G401 (cell line): ENCODE measurements around the gene TEX261. TPM values are rescaled to one million over a fixed set of nuclear protein-coding genes. Genes with fewer than 3 reads are reported as not detected.
A peak's percentile ranks its signal among the peaks of the same experiment; 100 is the strongest.

Experiments
- DNase-seq: peaks from one replicate; pipeline ENCODE4 v3.0.0-alpha.2; 2015; ENCODE audit warnings: low spot score
- in situ Hi-C: cut with HindIII; loops from 2 replicates; pipeline ENCODE4 v1.10.0; 2016; ENCODE audit warnings: low sequenced_read_pairs, mixed read lengths
- total RNA-seq: library from RNA; depleted of rRNA; stranded (reverse); fragments of >200 nt; shearing (Covaris generic); gene quantifications from 2 replicates; pipeline ENCODE4 v1.2.3, GENCODE V29; 2014

Gene TEX261
- total RNA-seq, 1 experiment from 2014 or later: 33.4 TPM

DNA sequence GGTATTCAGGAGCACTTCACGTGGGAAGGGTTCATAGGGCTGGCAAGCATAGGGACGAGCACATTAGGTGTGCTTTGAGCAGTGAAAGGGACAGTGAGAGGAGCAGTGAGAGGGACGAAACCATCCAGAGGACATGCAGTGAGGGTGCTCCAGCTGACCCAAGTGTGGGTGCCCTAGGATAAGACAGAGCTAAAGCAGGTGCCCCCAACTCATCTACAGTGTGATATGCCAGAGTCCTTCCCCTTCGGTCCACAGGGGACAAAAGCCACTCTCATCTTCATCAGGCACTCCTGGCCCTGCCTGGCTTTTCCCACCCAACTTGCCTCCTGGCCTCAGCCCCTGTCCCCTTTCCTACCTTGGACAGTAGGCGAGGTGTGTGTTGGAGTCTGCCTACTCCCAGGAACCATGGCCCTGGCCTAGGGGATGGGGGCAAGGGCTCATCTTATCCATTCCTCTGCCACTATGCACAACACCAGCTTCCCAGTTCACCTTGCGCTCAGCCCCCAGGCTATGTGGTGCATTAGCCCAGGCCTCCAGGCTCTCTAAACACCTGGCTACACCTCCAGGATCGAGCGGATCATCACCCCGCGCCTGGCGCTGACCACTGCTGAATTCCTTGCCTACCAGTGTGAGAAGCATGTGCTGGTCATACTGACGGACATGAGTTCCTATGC, 32.3 kb downstream of the TEX261 start:
- in situ Hi-C loops: no loop called here
- DNase-seq: no peak

- DNase-seq: no peak
- in situ Hi-C loops: no loop called here
Measured at GRCh38 chr2:70961648-70961994, 33.1 kb downstream of the TEX261 start.

GRCh38 chr2:70960833-70961647, 33.6 kb downstream of the TEX261 start:
- no peak for DNase-seq
- in situ Hi-C loops: no loop called here

DNA sequence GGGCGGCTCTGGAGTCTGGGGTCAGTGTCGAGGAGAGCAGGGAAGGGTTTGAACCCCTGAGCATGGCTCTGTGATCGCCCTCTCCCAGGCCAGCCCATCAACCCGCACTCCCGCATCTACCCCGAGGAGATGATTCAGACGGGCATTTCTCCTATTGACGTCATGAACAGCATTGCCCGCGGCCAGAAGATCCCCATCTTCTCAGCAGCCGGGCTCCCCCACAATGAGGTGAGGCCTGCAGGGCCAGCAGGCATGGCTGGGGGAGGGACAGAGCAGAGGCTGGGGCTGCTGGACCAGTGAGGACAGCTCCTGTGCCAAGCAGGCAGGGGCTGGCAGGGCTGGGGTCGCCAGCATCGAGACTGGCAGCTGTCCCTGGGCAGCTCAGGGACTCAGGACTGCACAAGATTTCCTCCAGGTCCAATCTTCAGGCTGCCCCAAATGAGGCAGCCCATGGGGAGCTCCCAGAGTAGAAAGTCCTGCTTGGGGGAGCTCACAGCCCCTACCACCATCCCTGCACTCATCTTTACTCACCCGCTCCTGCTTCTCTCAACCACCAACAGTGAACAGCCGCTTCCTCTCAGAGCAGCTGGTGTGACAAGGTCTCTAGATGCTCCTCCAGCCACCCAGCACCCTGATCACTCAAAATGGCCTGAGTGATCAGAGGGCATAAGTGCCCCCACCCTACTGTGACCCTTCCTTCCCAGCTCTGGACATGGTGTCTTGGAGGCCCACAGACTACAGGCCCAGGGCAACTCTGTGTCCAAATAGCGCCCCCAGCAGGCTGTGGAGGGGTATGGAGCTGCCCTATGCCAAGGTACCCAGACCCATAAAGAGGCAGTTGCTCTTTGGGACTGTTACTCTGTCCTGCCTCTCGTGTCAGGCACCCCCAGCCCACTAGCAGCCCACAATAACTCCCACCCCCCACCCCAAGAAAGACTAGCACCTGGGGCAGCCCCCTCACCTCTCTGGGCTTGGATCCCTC, 34.5 kb downstream of the TEX261 start:
- DNase-seq: no peak
- in situ Hi-C loops: no loop called here

GRCh38 chr2:70959271-70959761, 35.4 kb downstream of the TEX261 start:
- in situ Hi-C loops: no loop called here
- no peak for DNase-seq

- DNase-seq: no peak
- in situ Hi-C loops: no loop called here
Measured at GRCh38 chr2:70958759-70959158, 35.9 kb downstream of the TEX261 start.

DNA sequence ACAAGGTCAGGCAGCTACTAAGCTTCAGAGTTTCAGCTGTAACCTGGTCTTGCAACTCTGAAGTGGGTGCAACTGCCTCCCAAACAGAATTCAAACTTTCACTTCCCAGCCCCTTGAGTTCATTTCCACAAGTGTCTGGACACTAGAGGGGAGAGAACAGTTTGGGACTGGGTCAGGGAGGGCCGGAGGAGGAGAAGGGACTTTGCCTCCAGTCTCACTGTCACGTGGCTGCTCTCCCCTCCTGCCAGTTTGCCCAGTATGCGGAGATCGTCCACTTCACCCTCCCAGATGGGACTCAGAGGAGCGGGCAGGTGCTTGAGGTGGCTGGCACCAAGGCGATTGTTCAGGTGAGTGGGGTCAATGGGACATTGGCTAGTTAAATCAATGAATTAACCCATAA, 36.9 kb downstream of the TEX261 start:
- in situ Hi-C loops: no loop called here
- DNase-seq: no peak

- in situ Hi-C loops: no loop called here
- DNase-seq: no peak
Measured at GRCh38 chr2:70956141-70956540, 38.5 kb downstream of the TEX261 start.

GRCh38 chr2:70954886-70955285, 39.8 kb downstream of the TEX261 start:
- in situ Hi-C loops: no loop called here
- no peak for DNase-seq

DNA sequence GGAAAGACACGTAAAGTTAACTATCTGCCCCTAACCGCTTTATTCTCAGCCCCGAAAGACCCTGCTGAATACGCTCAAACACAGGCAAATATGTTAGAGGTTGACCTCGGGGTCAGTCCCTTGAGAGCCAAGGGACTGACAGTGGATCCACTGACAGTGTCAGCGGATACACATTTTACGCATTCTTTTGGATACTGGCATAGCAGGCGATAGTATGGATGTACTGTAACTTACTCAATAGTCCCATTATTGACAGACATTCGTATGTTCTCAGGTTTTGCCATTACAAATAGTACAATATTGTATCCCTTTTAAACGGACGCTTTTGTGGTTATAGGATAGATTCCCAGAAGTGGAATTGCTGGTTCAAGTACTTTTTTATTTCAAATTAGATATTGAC, 45.6 kb downstream of the TEX261 start:
- DNase-seq: no peak
- in situ Hi-C loops: no loop called here

DNA sequence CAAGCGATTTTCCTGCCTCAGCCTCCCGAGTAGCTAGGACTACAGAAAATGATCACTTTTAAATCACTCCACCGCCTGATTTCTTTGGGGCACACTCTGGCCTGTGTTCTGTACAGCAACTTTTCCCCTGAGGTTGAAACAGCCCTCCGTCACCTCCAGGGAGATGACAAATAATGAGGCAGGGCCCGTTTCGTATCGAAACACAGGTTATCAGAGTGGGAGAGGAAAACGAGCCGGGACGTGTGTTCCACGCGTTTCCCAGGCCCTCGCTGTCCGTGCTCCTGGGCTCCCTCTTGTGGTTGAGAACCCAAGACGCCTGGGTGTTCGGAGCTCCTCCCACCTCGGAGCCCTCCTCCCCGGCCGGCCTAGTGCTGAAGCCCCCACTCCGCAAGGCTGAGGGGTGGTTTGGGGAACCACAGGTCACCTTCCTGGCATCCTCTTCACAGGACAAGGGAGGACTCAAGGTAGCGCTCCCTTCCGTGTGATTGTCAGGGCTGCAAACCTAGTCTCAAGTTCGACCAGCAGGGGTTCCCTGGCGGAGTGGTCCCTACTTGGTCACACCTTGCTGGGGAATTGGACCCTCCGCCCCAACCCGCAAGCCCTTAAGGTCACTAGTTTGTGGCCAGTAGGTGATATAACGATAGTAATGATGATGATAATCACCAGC, 46.2 kb downstream of the TEX261 start:
- in situ Hi-C loops: no loop called here
- peak; percentile 77 for DNase-seq

- DNase-seq: no peak
- in situ Hi-C loops: no loop called here
Measured at GRCh38 chr2:70947556-70948184, 47.0 kb downstream of the TEX261 start.

DNA sequence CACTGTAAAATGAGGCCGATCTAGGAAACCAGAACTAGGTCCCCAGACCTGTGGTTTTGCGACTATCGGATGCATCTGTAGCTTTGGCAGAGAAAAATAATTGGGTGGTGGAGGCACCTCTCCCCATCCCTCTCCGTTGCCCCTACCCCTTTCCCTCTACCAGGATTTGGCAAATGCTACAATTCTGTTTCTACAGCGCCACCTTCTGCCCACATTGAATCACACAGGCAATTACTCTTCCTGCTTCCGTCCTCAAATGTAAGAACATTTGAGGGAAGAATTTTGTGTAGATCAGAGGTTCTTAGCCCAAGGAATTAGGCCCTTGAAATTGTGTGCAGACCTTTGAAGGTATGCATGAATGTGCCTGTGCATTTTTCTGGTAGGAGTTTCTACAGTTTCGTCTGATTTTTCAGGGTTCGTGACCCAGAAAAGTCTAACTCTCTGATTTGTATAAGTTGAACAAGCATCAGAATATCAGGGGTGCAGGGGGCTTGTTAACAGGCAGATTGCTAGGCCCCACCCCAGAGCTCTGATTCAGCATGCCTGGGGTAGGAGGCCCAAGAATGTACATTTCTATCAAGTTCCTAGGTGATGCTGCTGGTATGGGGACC, 47.7 kb downstream of the TEX261 start:
- in situ Hi-C loops: no loop called here
- peak; percentile 74 for DNase-seq

GRCh38 chr2:70944111-70944690, 50.5 kb downstream of the TEX261 start:
- in situ Hi-C loops: no loop called here
- no peak for DNase-seq

DNA sequence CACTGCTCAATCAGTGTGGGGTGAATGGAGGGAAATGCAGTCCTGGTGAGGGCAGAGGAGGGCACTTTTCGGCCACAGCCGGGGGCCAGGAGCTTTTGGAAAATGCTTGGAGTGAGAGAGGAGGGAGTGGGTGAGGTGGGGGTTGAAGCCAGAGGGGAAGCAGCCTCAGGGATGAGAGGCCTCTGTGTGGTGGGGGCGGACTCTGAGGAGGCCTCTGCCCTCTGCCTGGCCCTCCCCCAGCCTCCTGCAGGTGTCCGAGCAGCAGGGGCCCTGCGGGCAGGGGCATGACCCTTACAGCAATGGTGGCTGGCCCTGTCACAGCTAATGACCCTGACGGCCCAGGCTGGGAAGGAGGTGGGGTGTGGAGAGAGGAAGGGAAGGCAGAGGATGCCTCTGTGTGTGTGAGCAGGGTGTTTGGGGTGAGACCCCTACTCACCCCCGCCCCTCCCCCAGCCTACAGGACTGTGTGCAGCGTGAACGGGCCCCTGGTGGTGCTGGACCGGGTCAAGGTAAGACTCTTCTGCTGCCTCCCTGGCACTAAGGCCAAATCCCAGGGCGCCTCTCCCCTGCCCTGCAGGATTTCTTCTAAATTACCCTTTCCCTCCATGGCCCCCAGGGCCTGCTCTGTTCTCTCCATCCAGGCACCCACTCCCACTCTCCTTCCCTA, 51.3 kb downstream of the TEX261 start:
- DNase-seq: no peak
- in situ Hi-C loops: no loop called here

- DNase-seq: no peak
- in situ Hi-C loops: no loop called here
Measured at GRCh38 chr2:70942396-70943204, 52.1 kb downstream of the TEX261 start.

DNA sequence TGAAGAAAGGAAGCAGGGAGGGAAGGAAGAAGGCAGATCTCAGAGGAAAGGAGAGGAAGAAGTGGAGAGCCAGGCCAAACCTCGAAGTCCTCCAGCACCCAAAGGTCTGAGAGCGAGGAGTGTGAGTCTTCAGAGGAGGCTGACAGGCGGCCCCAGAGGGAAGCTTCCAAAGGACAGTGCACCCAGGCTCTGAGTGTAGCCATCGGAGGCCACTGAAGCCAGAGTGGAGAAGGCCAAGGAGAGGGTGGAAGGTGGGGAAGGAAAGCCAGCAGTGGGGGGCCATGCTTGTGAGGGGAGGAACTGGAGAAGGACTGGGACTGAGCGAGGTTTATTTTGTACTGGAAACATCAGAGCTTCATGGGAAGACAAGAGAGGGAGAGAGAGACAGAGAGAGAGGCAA, 53.0 kb downstream of the TEX261 start:
- DNase-seq: no peak
- in situ Hi-C loops: no loop called here
